ENCODE results near the gene FAM83E. TPM values are rescaled to one million over a fixed set of nuclear protein-coding genes. Genes with fewer than 3 reads are reported as not detected.

The FAM83E gene
- total and polyA plus RNA-seq, 2 of the 8 experiments (the other 6 are each of a cell fraction or from before 2014, with no cell fraction given) = 1.8 to 5.3 TPM

- H3K23me2 ChIP-seq (ENCODE audit: low read depth, low read length) = peaks cover 22% of the 10 kb centered on the region
- H3K4me3 ChIP-seq (ENCODE audit: extremely low read depth in 1 of 4, insufficient read depth in 2 of 4, low read depth in 3 of 4, low read length in 4 of 4) = no peak overlapping the region
- no peak for FAIRE-seq
- 88% methylated on average over 6 of the region's 6 CpGs; no CpG with 5 or more reads in 1 of the 2 experiments for whole genome bisulfite sequencing, 2 experiments (ENCODE audit: extremely low coverage in 1 of 2, insufficient coverage in 1 of 2, insufficient read length in 1 of 2, insufficient replicate concordance in 2 of 2, low coverage in 1 of 2, low lambda C conversion rate in 2 of 2, missing lambda C conversion rate in 1 of 2)
- H3K27ac ChIP-seq (ENCODE audit: low read depth, low read length) = no peak overlapping the region
- no peak overlapping the region for H2BK20ac ChIP-seq (ENCODE audit: low read length)
- H3K79me2 ChIP-seq (ENCODE audit: control insufficient read depth in 1 of 2, insufficient read depth in 2 of 2, low read length in 2 of 2) = peaks cover 0 to 13% of the 10 kb centered on the region in 2 experiments; a peak in 3 of 4 replicates
- peak overlapping the region; percentile 88; the same call in 1 of the 2 replicates for H2BK15ac ChIP-seq (ENCODE audit: low read length)
- peaks cover 2 to 11% of the 10 kb centered on the region in 2 experiments for H4K20me1 ChIP-seq (replicated peaks in 1 of 2; ENCODE audit: control insufficient read depth in 1 of 2, insufficient read depth in 2 of 2, low read length in 2 of 2)
- no peak overlapping the region for H3K14ac ChIP-seq (ENCODE audit: insufficient read length)
- H3K56ac ChIP-seq (replicated peaks; ENCODE audit: insufficient read length, low read depth, low read length) = no peak overlapping the region
- peaks cover 0 to 11% (median 1%) of the 10 kb centered on the region in 4 experiments; a peak in 1 of 8 replicates for H3K36me3 ChIP-seq (ENCODE audit: control insufficient read depth in 2 of 4, insufficient read depth in 4 of 4, low read length in 3 of 4)
- no peak overlapping the region for H2BK120ac ChIP-seq (replicated peaks; ENCODE audit: low read depth, low read length)
- H2AK5ac ChIP-seq (ENCODE audit: low read depth, low read length) = no peak overlapping the region
- DNase-seq (ENCODE audit: low read depth in 1 of 2, low spot score in 2 of 2) = no peak
- no peak overlapping the region; the same call in 1 of the 2 replicates for H3K18ac ChIP-seq (ENCODE audit: extremely low read depth, low read length)
- no peak overlapping the region for H3K4ac ChIP-seq (replicated peaks; ENCODE audit: insufficient read length, low read depth, low read length)
- H4K91ac ChIP-seq (replicated peaks; ENCODE audit: insufficient read length, low read length) = no peak overlapping the region
- H3K9ac ChIP-seq (replicated peaks in 1 of 4; ENCODE audit: extremely low read depth in 1 of 4, low read depth in 3 of 4, low read length in 3 of 4) = no peak overlapping the region
- H4K8ac ChIP-seq (ENCODE audit: extremely low read depth, insufficient read depth, low read length) = no peak overlapping the region; the same call in 1 of the 2 replicates
- ChIA-PET CTCF (ENCODE audit: partially characterized antibody) (interaction anchor here (0.8 to 1.5 kb wide), 3 partner anchors 11 to 18 kb away, joined by 4 to 5 read pairs (median 5); partner anchors contain the start of gene CA11), POLR2A (ENCODE audit: partially characterized antibody) (interaction anchor here (1.0 to 30.9 kb wide), 5 partner anchors 15 to 255 kb away, joined by 3 to 788 read pairs (median 3); partner anchors contain the start of genes CA11, FAM83E, RPL18 and SPACA4)
- no peak overlapping the region for H3K23ac ChIP-seq (ENCODE audit: insufficient read length)
- H3K4me2 ChIP-seq (ENCODE audit: insufficient read depth in 1 of 2, low read depth in 2 of 2, low read length in 2 of 2) = no peak overlapping the region; a peak in 1 of 4 replicates
- no peak overlapping the region for H2BK12ac ChIP-seq (ENCODE audit: low read depth, low read length)
- H3K27me3 ChIP-seq (replicated peaks in 1 of 4; ENCODE audit: control insufficient read depth in 3 of 4, extremely low read depth in 1 of 4, insufficient read depth in 3 of 4, low read length in 3 of 4) = no peaks in the 10 kb centered on the region
- H2BK5ac ChIP-seq (ENCODE audit: low read depth, low read length) = no peak overlapping the region
- no peaks in the 10 kb centered on the region for H3K9me3 ChIP-seq (ENCODE audit: insufficient read depth in 2 of 2, low read depth in 1 of 2, low read length in 1 of 2)
- H2AFZ ChIP-seq (ENCODE audit: low read length) = no peak overlapping the region
- H3K4me1 ChIP-seq (replicated peaks in 1 of 4; ENCODE audit: control insufficient read depth in 3 of 4, insufficient read depth in 4 of 4, low read length in 3 of 4) = peaks cover 0 to 27% (median 18%) of the 10 kb centered on the region in 4 experiments; a peak in 6 of 7 replicates
- no peak overlapping the region for H4K5ac ChIP-seq (ENCODE audit: insufficient read length, low read depth, low read length)
- no peak for TF ChIP-seq KDM5A (IDR thresholded peaks at IDR 0.05; ENCODE audit: low read length)
- TF ChIP-seq TCF12 (IDR thresholded peaks at IDR 0.05; ENCODE audit: low read depth, low read length) = no peak
- TF ChIP-seq POLR2A (IDR thresholded peaks at IDR 0.05; ENCODE audit: control extremely low read depth in 1 of 2, low read depth in 2 of 2, low read length in 2 of 2) = peak in 1 of 2 experiments; percentile 16; a peak in 1 of 3 replicates
- TF ChIP-seq SAP30 (IDR thresholded peaks at IDR 0.05; ENCODE audit: insufficient read depth, insufficient replicate concordance, low read length) = no peak
- no peak for TF ChIP-seq CREB1 (IDR thresholded peaks at IDR 0.05)
- TF ChIP-seq KDM1A (IDR thresholded peaks at IDR 0.05; ENCODE audit: borderline replicate concordance, low read length) = no peak
- no peak for TF ChIP-seq JUND (IDR thresholded peaks at IDR 0.05; ENCODE audit: low read length)
- TF ChIP-seq YY1 (IDR thresholded peaks at IDR 0.05; ENCODE audit: low read depth, low read length) = no peak
- no peak for TF ChIP-seq BACH1 (IDR thresholded peaks at IDR 0.05; ENCODE audit: low read length)
- TF ChIP-seq E2F6 (IDR thresholded peaks at IDR 0.05) = peak; percentile 12; the same call in 1 of the 2 replicates
- H3K79me1 ChIP-seq (ENCODE audit: low read depth, low read length) = no peaks in the 10 kb centered on the region
These were observed 12.5 kb upstream of the FAM83E start for GRCh38 chr19:48627201-48627864.
